GM18873 (cell line): ENCODE measurements around the gene TLR1.

Experiments
- ATAC-seq: cut with Tn5 transposase; IDR thresholded peaks from one replicate; pipeline ENCODE4 v1.9.1; 2021; ENCODE audit warnings: mild to moderate bottlenecking, moderate library complexity, moderate number of reproducible peaks; ENCODE audit not compliant: unreplicated experiment, low FRiP score

TLR1 gene

DNA sequence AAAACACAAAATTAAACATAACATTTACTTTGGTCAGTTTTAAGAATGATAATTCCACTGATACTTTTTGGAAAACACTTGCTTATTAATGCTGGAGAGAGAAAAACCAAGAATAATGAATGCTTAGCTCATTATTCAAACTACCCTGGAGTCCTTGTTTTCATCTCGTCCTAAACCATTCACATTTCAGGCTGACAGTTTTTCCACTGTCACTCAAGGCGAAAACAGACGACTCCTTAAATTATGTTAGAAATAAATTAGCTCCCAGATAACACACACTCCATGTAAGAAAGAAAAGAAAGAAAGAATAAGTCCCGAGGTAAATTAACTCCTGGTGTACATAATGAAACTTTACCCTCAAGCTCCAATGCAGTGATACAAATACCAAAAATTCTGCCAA, 55.3 kb downstream of the TLR1 start:
- ATAC-seq = no peak

DNA sequence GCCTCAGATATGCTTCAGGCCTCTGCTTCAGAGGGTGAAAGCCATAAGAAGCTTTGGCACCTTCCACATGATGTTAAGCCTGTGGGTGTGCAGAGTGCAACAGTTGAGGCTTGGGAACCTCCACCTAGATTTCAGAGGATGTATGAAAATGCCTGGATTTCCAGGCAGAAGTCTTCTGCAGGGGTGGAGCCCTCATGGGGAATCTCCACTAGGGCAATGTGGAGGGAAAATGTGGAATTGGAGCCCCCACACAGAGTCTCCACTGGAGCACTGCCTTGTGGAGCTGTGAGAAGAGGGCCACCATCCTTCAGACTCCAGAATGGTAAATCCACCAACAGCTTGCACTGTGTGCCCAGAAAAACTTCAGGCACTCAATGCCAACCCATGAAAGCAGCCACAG, 57.0 kb downstream of the TLR1 start:
- ATAC-seq = no peak
